BJ (cell line): Measurements from ENCODE around the gene RRP15. TPM values are rescaled to one million over a fixed set of nuclear protein-coding genes. Genes with fewer than 3 reads are reported as not detected.
A peak's percentile ranks its signal among the peaks of the same experiment; 100 is the strongest.

Experiments
- CTCF ChIA-PET: fragments of 350-600 bp; formaldehyde crosslinking; extraction: SDS; loops from one replicate; lab custom pipeline; 2021; ENCODE audit warnings: antibody characterized with exemption, inconsistent platforms; lab: Yijun Ruan, JAX
- POLR2A ChIA-PET: fragments of 300-600 bp; sonication (Branson Sonifier 250); formaldehyde crosslinking; extraction: SDS; loops from one replicate; lab custom pipeline; 2021; ENCODE audit warnings: antibody characterized with exemption; lab: Charles Lee
- DNase-seq: peaks from one replicate; pipeline ENCODE4 v3.0.0-alpha.2; 2011; ENCODE audit warnings: low read depth
- H3K27me3 ChIP-seq: 2 replicates; pipeline ENCODE4 v1.6.0; 2011; ENCODE audit warnings: low read length; ENCODE audit not compliant: control insufficient read depth, insufficient read depth
- H3K36me3 ChIP-seq: 2 replicates; pipeline ENCODE4 v1.5.1; 2011; ENCODE audit warnings: low read length; ENCODE audit not compliant: control insufficient read depth, insufficient read depth
- H3K4me3 ChIP-seq: 2 replicates; pipeline ENCODE4 v1.5.1; 2011; ENCODE audit warnings: low read depth, mild to moderate bottlenecking, control low read depth, low read length
- polyA plus RNA-seq: library from polyadenylated mRNA; depleted of rRNA; stranded (reverse); fragments of >200 nt; gene quantifications from 2 replicates; pipeline ENCODE4 v1.2.3, GENCODE V29; 2011
- TF ChIP-seq, protein P1 (sequence below): IDR thresholded peaks from 2 replicates; pipeline ENCODE4 v1.5.1; 2011; ENCODE audit warnings: low read depth, mild to moderate bottlenecking, control low read depth, inconsistent platforms, low read length, moderate library complexity; ENCODE audit not compliant: insufficient read depth

The RRP15 gene
- polyA plus RNA-seq, 1 experiment = 0.88 TPM

DNA sequence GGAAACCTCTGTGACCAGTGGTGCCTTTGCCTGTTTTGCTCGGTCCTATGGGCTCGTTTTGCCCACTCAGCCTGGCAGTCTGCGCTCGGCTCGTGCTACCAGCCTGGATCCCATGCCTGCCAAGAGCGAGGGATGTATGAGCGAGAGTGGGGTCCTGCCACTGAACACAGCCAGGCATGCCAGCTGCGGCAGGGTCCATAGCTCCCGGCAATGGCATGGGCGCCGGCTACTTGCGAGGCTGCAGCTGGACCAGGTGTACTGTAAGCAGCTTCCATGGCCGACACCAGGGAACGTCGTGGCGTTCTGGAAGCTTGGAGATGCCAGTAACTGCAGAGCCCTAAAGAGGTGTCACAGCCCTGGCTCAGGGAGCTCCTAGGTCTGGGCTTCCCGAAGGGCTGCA is 37.7 kb downstream of the RRP15 start:
- no peak overlapping the region for H3K4me3 ChIP-seq
- H3K36me3 ChIP-seq = peaks cover 11% of the 10 kb centered on the region
- no peaks in the 10 kb centered on the region for H3K27me3 ChIP-seq
- ChIA-PET POLR2A (no interaction called here), CTCF (interaction anchor here (1.1 kb wide), 1 partner anchor 1336 kb away, joined by 3 read pairs; no protein-coding TSS in a partner anchor)
- TF ChIP-seq, protein P1, sequence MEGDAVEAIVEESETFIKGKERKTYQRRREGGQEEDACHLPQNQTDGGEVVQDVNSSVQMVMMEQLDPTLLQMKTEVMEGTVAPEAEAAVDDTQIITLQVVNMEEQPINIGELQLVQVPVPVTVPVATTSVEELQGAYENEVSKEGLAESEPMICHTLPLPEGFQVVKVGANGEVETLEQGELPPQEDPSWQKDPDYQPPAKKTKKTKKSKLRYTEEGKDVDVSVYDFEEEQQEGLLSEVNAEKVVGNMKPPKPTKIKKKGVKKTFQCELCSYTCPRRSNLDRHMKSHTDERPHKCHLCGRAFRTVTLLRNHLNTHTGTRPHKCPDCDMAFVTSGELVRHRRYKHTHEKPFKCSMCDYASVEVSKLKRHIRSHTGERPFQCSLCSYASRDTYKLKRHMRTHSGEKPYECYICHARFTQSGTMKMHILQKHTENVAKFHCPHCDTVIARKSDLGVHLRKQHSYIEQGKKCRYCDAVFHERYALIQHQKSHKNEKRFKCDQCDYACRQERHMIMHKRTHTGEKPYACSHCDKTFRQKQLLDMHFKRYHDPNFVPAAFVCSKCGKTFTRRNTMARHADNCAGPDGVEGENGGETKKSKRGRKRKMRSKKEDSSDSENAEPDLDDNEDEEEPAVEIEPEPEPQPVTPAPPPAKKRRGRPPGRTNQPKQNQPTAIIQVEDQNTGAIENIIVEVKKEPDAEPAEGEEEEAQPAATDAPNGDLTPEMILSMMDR = no peak
- DNase-seq = no peak

DNA sequence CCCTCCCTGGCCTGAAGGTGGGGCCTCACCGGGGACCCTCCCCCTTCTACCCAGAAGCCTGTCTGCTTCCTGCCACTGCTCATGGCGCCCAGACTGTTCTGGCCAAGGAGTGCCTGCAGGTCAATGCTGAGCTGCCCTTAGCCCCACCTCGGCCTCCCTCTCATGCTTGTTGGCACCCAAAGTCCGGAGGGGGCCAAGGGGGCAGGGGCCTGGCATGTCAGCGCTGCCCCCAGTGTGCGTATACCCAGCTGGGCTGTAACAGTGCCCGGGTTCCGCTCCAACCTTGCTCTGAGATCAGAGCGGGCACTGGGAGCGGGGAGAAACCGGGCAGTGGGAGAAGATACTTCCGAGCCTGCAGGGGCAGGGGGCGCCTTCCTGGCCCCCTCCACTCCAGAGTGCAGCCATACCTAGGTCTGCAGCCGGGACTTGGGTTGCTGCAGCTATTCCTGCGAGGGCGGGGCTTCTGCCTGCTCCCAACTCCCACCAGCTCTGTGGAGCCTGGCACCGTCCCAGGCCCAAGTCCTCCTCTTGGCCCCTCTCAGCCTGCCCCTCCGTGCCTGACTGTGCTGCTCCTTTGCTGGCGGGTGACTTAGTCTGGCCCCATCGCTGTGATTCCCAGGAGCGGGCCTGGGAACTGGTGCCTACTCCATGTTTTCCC is 38.6 kb downstream of the RRP15 start:
- ChIA-PET POLR2A (no interaction called here), CTCF (no interaction called here)
- TF ChIP-seq, protein P1 = no peak
- Histone ChIP-seq H3K36me3 (peaks cover 11% of the 10 kb centered on the region), H3K27me3 (no peaks in the 10 kb centered on the region), H3K4me3 (no peak overlapping the region)
- no peak for DNase-seq

DNA sequence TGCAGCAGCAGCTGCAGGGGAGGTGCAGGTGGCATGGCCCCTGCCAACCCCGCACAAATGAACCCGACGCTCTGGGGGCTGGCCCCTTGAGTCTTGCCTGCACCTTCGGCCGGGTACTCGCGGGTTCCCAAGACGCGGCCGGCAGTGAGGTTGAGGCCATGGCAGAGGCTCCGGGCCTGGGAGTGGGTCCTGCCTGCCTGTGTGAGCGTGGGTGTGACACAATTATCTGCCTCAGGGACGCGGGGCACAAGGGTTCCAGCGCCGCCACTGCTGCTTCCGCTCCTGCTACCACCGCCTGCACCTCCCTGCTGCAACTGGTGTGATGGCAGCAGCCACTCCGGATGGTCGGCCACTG is 39.1 kb downstream of the RRP15 start:
- POLR2A ChIA-PET = no interaction called here
- TF ChIP-seq, protein P1 = no peak
- Histone ChIP-seq H3K27me3 (no peaks in the 10 kb centered on the region), H3K4me3 (no peak overlapping the region), H3K36me3 (peaks cover 11% of the 10 kb centered on the region)
- CTCF ChIA-PET = no interaction called here
- no peak for DNase-seq

DNA sequence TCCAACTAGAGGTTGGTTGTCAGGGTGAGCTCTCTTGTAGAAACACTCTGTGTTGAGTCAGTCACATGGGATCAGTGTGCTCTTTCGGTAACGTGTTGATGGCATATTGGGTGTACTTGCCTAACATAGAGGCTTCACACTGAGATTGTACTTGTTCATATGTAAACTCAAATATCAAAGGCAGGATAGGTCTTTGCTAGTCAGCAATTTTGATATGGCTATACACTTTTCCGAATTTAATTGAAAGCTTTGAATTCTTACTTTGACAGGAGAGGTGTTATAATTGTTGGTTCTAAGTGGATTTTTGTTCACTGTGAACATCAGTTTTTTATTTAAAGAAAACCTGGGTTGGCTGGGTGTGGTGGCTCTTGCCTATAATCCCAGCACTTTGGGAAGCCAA is 43.7 kb downstream of the RRP15 start:
- ChIA-PET CTCF (interaction anchor here (0.8 to 2.1 kb wide), 8 partner anchors 9 to 1484 kb away, joined by 3 to 10 read pairs (median 4); no protein-coding TSS in a partner anchor), POLR2A (no interaction called here)
- Histone ChIP-seq H3K27me3 (no peaks in the 10 kb centered on the region), H3K36me3 (peaks cover 3% of the 10 kb centered on the region; the same call in 1 of the 2 replicates), H3K4me3 (no peak overlapping the region)
- no peak for DNase-seq
- TF ChIP-seq, protein P1 = no peak

DNA sequence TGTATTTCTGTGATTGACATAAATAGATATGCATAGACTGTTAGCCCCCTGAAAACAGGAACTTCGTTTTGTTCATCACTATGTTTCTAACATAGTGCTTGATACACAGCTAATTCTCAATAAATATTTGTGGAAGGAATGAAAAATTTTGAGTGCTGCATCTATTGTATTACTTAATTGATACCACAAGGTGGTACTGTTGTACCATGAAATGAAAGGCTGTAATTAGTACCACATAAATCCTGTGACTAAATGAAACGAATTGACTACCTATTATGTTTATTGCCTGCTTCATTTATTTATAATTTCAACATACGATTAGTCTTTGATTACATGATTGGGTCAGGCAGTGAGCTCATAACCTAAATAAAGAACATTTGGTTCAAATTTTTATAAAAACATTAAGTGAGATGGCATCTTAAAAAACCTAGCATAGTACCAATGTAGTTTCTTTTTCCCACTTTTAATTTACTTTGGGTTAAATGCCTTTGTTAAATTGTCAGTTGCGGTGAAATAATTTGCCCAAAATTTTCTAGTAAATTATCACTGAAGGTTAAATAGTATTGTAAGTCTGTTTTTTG is 45.0 kb downstream of the RRP15 start:
- DNase-seq = no peak
- POLR2A ChIA-PET = no interaction called here
- TF ChIP-seq, protein P1 = peak; percentile 38
- no peak overlapping the region for H3K4me3 ChIP-seq
- H3K27me3 ChIP-seq = no peaks in the 10 kb centered on the region
- no peaks in the 10 kb centered on the region for H3K36me3 ChIP-seq
- CTCF ChIA-PET = interaction anchor here (0.6 to 2.1 kb wide), 17 partner anchors 8 to 1483 kb away, joined by 3 to 10 read pairs (median 4); no protein-coding TSS in a partner anchor
